B cell (primary cell): Measurements from ENCODE around the gene KCTD17. TPM values are rescaled to one million over a fixed set of nuclear protein-coding genes. Genes with fewer than 3 reads are reported as not detected.

Experiments
- ATAC-seq: fragments of 200-7000 bp; cut with Tn5 transposase; one replicate; pipeline ENCODE4 v1.10.0; 2021; ENCODE audit warnings: low read depth, mild to moderate bottlenecking, moderate number of reproducible peaks, moderate library complexity
- CTCF ChIA-PET: fragments of 350-600 bp; sonication (Branson Sonifier 250); formaldehyde crosslinking; loops from one replicate; lab custom pipeline; 2021; ENCODE audit warnings: antibody characterized with exemption, inconsistent platforms; lab: Charles Lee
- POLR2A ChIA-PET: fragments of 350-600 bp; sonication (Branson Sonifier 250); formaldehyde crosslinking; loops from one replicate; lab custom pipeline; 2021; ENCODE audit warnings: antibody characterized with exemption; lab: Charles Lee
- DNase-seq: peaks from one replicate; pipeline ENCODE4 v3.0.0; 2013
- H2AFZ ChIP-seq: 2 replicates; pipeline ENCODE4 v1.6.1; 2012; ENCODE audit warnings: mild to moderate bottlenecking, low read depth, low read length; ENCODE audit not compliant: insufficient read depth, poor library complexity, severe bottlenecking
- H3K27ac ChIP-seq, 2 donors: 1 replicate in 1 of 2; 2 replicates in 1 of 2; pipeline ENCODE4 v1.5.1; 2012 to 2013; ENCODE audit warnings: low read length in 2 of 2, mild to moderate bottlenecking in 2 of 2, moderate library complexity in 1 of 2
- H3K27me3 ChIP-seq, 4 experiments: fragments of 200-600 bp in 1 of 4; sonication (generic) in 1 of 4; replicated peaks in 1 of 4; 1 replicate in 2 of 4; 2 replicates in 2 of 4; pipeline versions ENCODE4 v1.6.1 to v1.7.0; 2013 to 2016; ENCODE audit warnings: low read length in 3 of 4, mild to moderate bottlenecking in 2 of 4, mixed read lengths in 1 of 4, moderate library complexity in 1 of 4; ENCODE audit not compliant: insufficient read depth in 4 of 4, control insufficient read depth in 3 of 4; ENCODE audit errors: control extremely low read depth in 1 of 4
- H3K36me3 ChIP-seq, 2 experiments: replicated peaks in 1 of 2; 1 replicate in 1 of 2; 2 replicates in 1 of 2; pipeline versions ENCODE4 v1.6.1 to v1.7.1; 2013; ENCODE audit warnings: low read length in 1 of 2; ENCODE audit not compliant: insufficient read depth in 2 of 2, control insufficient read depth in 1 of 2; ENCODE audit errors: control extremely low read depth in 1 of 2, extremely low read depth in 1 of 2
- H3K4me1 ChIP-seq, 2 donors: fragments of 200-600 bp in 1 of 2; sonication (generic) in 1 of 2; 1 replicate in 1 of 2; 2 replicates in 1 of 2; pipeline versions ENCODE4 v1.5.1 to v1.6.1; 2013 to 2017; ENCODE audit warnings: low read length in 2 of 2; ENCODE audit not compliant: control insufficient read depth in 2 of 2, insufficient read depth in 2 of 2
- H3K4me2 ChIP-seq: replicated peaks from 2 replicates; pipeline ENCODE3; 2012; ENCODE audit warnings: mild to moderate bottlenecking, low read depth, low read length; ENCODE audit not compliant: poor library complexity, severe bottlenecking
- H3K4me3 ChIP-seq, 5 experiments: fragments of 200-600 bp in 1 of 5; sonication (generic) in 1 of 5; 1 replicate in 3 of 5; 2 replicates in 2 of 5; pipeline versions ENCODE4 v1.5.1 to v1.7.0; 2011 to 2016; ENCODE audit warnings: low read length in 4 of 5, mild to moderate bottlenecking in 4 of 5, low read depth in 2 of 5, control low read depth in 1 of 5, moderate library complexity in 1 of 5; ENCODE audit not compliant: insufficient read depth in 1 of 5; ENCODE audit errors: control extremely low read depth in 1 of 5, extremely low read depth in 1 of 5
- H3K79me2 ChIP-seq: fragments of 200-600 bp; sonication (generic); one replicate; pipeline ENCODE4 v1.6.0; 2016; ENCODE audit warnings: low read length; ENCODE audit not compliant: control insufficient read depth, insufficient read depth
- H3K9ac ChIP-seq: fragments of 200-600 bp; sonication (generic); 2 replicates; pipeline ENCODE4 v1.6.1; 2017; ENCODE audit warnings: mild to moderate bottlenecking, low read length, moderate library complexity
- H3K9me3 ChIP-seq, 3 donors: one replicate each; pipeline versions ENCODE4 v1.6.1 to v1.7.1; 2013; ENCODE audit warnings: low read length in 2 of 3; ENCODE audit not compliant: control insufficient read depth in 2 of 3, insufficient read depth in 1 of 3; ENCODE audit errors: control extremely low read depth in 1 of 3
- H4K20me1 ChIP-seq: 2 replicates; pipeline ENCODE4 v1.6.0; 2012; ENCODE audit warnings: mild to moderate bottlenecking, low read length; ENCODE audit not compliant: insufficient read depth, control insufficient read depth, poor library complexity, severe bottlenecking
- H3K27ac Mint-ChIP-seq: one replicate; pipeline ENCODE4 v1.8.0; 2021; ENCODE audit warnings: mixed read lengths
- H3K27me3 Mint-ChIP-seq: one replicate; pipeline ENCODE4 v1.8.0; 2021; ENCODE audit warnings: mixed read lengths
- H3K4me1 Mint-ChIP-seq: one replicate; pipeline ENCODE4 v1.8.0; 2021; ENCODE audit warnings: mixed read lengths
- H3K4me3 Mint-ChIP-seq: one replicate; pipeline ENCODE4 v1.8.0; 2021; ENCODE audit warnings: mixed read lengths
- H3K9me3 Mint-ChIP-seq: one replicate; pipeline ENCODE4 v1.8.0; 2022; ENCODE audit warnings: mixed read lengths; ENCODE audit not compliant: insufficient read depth
- EZH2 ChIP-seq: IDR thresholded peaks from 2 replicates; pipeline ENCODE4 v1.6.1; 2012; ENCODE audit warnings: borderline replicate concordance, low read depth, mild to moderate bottlenecking, moderate library complexity, low read length; ENCODE audit not compliant: insufficient read depth, poor library complexity, severe bottlenecking
- WGBS: methylation state at CpG from one replicate; pipeline ENCODE4 v1.1.5; 2013; ENCODE audit warnings: missing lambda C conversion rate; ENCODE audit not compliant: insufficient coverage; 5-methylcytosine and 5-hydroxymethylcytosine counted together
- intact Hi-C: fragments of 100-400 bp; cut with micrococcal nuclease; formaldehyde crosslinking; loops from one replicate; pipeline ENCODE4 v1.10.0; 2022
- polyA plus RNA-seq: library from polyadenylated mRNA; depleted of rRNA; stranded (reverse); fragments of >200 nt; gene quantifications from 2 replicates; pipeline ENCODE4 v1.2.3, GENCODE V29; 2012
- total RNA-seq, 2 donors: library from RNA; stranded (reverse); fragments of 120-200 nt in 1 of 2; gene quantifications; 1 replicate in 1 of 2; 2 replicates in 1 of 2; pipeline versions ENCODE4 v1.2.3 to v1.2.4, GENCODE V29; 2013 to 2022
- TF ChIP-seq, protein P1 (sequence below): fragments of 200-600 bp; IDR thresholded peaks from one replicate; pipeline ENCODE4 v1.8.0; 2022; ENCODE audit warnings: antibody characterized with exemption, mild to moderate bottlenecking

The KCTD17 gene
- total and polyA plus RNA-seq, 2 donors (not counting 1 experiment from before 2014, with no cell fraction given): 29.0 to 41.3 TPM

DNA sequence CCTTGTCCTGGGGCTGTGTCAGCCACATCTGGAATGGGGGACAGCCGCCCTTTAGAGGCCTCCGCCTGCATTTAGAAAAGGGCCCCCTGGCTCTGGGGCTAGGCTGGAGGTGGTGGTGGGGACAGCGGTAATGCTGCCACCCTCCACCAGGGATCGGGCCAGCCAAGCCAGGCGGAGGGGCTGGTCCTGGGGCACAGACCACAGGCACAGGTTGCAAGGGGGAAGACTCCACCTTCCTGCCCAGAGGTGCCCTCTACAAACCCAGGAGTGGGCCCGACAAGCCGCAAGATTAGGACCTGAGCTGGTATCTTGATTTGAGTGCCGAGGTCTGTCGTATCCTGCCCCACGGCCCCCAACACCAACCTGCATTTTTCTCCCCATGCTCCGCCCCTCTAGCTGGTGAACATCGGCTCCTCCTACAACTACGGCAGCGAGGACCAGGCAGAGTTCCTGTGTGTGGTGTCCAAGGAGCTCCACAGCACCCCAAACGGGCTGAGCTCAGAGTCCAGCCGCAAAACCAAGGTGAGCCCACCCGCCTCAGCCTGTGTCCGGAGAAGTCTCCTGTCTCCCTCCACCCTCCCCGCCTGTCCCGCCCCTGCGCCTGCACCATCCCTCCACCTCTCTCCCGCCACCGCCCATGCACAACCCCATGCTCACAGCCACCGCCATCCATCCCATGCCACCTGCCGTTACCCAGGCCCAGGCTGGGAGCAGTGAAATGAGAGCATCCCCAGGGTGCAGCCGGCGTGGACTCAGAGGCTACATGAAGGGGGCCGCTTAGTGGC, 7.6 kb downstream of the KCTD17 start:
- no peak for ATAC-seq
- no peak for TF ChIP-seq EZH2
- TF ChIP-seq, protein P1, sequence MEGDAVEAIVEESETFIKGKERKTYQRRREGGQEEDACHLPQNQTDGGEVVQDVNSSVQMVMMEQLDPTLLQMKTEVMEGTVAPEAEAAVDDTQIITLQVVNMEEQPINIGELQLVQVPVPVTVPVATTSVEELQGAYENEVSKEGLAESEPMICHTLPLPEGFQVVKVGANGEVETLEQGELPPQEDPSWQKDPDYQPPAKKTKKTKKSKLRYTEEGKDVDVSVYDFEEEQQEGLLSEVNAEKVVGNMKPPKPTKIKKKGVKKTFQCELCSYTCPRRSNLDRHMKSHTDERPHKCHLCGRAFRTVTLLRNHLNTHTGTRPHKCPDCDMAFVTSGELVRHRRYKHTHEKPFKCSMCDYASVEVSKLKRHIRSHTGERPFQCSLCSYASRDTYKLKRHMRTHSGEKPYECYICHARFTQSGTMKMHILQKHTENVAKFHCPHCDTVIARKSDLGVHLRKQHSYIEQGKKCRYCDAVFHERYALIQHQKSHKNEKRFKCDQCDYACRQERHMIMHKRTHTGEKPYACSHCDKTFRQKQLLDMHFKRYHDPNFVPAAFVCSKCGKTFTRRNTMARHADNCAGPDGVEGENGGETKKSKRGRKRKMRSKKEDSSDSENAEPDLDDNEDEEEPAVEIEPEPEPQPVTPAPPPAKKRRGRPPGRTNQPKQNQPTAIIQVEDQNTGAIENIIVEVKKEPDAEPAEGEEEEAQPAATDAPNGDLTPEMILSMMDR: no peak
- POLR2A ChIA-PET: no interaction called here

DNA sequence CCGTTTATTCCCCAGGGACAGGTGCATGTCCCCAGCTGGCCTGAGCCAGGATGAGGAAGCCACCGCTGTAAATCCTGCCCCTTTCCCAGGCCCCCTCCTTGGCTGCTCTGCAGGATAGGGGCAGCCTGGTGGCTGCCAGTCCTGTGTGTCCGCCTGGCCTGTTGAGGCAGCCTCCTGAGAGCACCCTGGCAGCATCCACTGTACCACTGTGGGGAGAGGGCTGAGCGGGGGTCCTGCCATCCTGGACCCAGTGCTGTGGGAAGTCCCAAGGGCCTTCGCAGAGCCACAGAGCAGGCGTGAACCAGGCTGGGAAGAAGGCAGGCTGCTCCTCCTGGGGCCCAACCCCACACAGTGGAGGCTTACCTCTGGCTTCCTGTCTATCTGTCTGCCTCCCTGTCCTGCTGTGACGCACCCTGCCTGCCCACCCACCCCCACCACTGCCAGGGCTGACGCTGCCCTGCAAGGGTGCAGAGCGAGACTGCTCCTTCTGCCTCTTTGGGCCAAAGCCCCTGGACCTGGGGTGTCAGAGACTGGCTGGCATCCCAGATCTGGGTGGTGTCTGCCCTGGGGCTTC, 8.4 kb downstream of the KCTD17 start:
- H3K4me3 Mint-ChIP-seq: no peak overlapping the region
- no peak overlapping the region for H3K27ac ChIP-seq
- H3K4me1 ChIP-seq: no peaks in the 10 kb centered on the region
- no peaks in the 10 kb centered on the region for H3K79me2 ChIP-seq
- no peaks in the 10 kb centered on the region for H3K9me3 ChIP-seq
- no peak overlapping the region for H2AFZ ChIP-seq
- CTCF ChIA-PET: no interaction called here
- H3K4me1 Mint-ChIP-seq: no peaks in the 10 kb centered on the region
- H3K27me3 ChIP-seq: no peaks in the 10 kb centered on the region
- H3K9me3 Mint-ChIP-seq: no peaks in the 10 kb centered on the region
- H3K9ac ChIP-seq: no peak overlapping the region
- no peak for TF ChIP-seq EZH2
- TF ChIP-seq, protein P1: no peak
- DNase-seq (no peak), ATAC-seq (no peak)
- H4K20me1 ChIP-seq: no peaks in the 10 kb centered on the region
- H3K27me3 Mint-ChIP-seq: no peaks in the 10 kb centered on the region
- WGBS: 83% methylated on average over 9 of the region's 9 CpGs
- no peak overlapping the region for H3K27ac Mint-ChIP-seq
- intact Hi-C loops: no loop called here
- peaks cover 0 to 33% of the 10 kb centered on the region in 2 experiments for H3K36me3 ChIP-seq
- POLR2A ChIA-PET: no interaction called here
- H3K4me3 ChIP-seq: no peak overlapping the region
- no peak overlapping the region for H3K4me2 ChIP-seq

More for the DNA sequence above, 7.6 kb downstream of the KCTD17 start:
- H3K9ac ChIP-seq: no peak overlapping the region
- H3K36me3 ChIP-seq: peaks cover 0 to 33% of the 10 kb centered on the region in 2 experiments
- no peaks in the 10 kb centered on the region for H3K9me3 ChIP-seq
- H3K27ac ChIP-seq: no peak overlapping the region
- H3K4me3 Mint-ChIP-seq: no peak overlapping the region
- H3K9me3 Mint-ChIP-seq: no peaks in the 10 kb centered on the region
- H3K27ac Mint-ChIP-seq: no peak overlapping the region
- H3K27me3 ChIP-seq: no peaks in the 10 kb centered on the region
- intact Hi-C loops: no loop called here
- H3K79me2 ChIP-seq: no peaks in the 10 kb centered on the region
- CTCF ChIA-PET: no interaction called here
- no peaks in the 10 kb centered on the region for H3K27me3 Mint-ChIP-seq
- H4K20me1 ChIP-seq: no peaks in the 10 kb centered on the region
- 95% methylated on average over 21 of the region's 28 CpGs for WGBS
- no peak overlapping the region for H3K4me3 ChIP-seq
- H3K4me1 Mint-ChIP-seq: peaks cover under 1% of the 10 kb centered on the region
- no peak overlapping the region for H2AFZ ChIP-seq
- no peak for DNase-seq
- no peak overlapping the region for H3K4me2 ChIP-seq
- peaks cover 0 to 2% of the 10 kb centered on the region in 2 donors for H3K4me1 ChIP-seq
